Liver (tissue), 9 donors: ENCODE results near the gene LRP1-AS. TPM values are rescaled to one million over a fixed set of nuclear protein-coding genes. Genes with fewer than 3 reads are reported as not detected.

Experiments used
- DNase-seq: peaks from one replicate; pipeline ENCODE4 v3.0.0-alpha.2; 2017; ENCODE audit warnings: low spot score
- H3K27ac ChIP-seq, 2 donors: one replicate each; pipeline ENCODE4 v1.7.0; 2013; ENCODE audit warnings: inconsistent platforms in 2 of 2, low read length in 2 of 2, control low read depth in 1 of 2, low read depth in 1 of 2, mild to moderate bottlenecking in 1 of 2
- H3K27me3 ChIP-seq, 4 donors: one replicate each; pipeline versions ENCODE4 v1.6.1 to v1.7.0; 2013; ENCODE audit warnings: low read length in 3 of 4, inconsistent platforms in 1 of 4, mild to moderate bottlenecking in 1 of 4, moderate library complexity in 1 of 4; ENCODE audit not compliant: control insufficient read depth in 4 of 4, insufficient read depth in 4 of 4
- H3K36me3 ChIP-seq, 4 donors: one replicate each; pipeline versions ENCODE4 v1.6.1 to v1.7.0; 2013; ENCODE audit warnings: low read length in 3 of 4, mild to moderate bottlenecking in 3 of 4, low read depth in 1 of 4, moderate library complexity in 1 of 4; ENCODE audit not compliant: control insufficient read depth in 4 of 4, insufficient read depth in 3 of 4
- H3K4me1 ChIP-seq, 4 donors: one replicate each; pipeline versions ENCODE4 v1.6.1 to v1.7.0; 2013; ENCODE audit warnings: low read length in 3 of 4, mild to moderate bottlenecking in 3 of 4, moderate library complexity in 1 of 4; ENCODE audit not compliant: control insufficient read depth in 4 of 4, insufficient read depth in 4 of 4
- H3K4me3 ChIP-seq, 3 donors: one replicate each; pipeline versions ENCODE4 v1.6.1 to v1.7.0; 2013; ENCODE audit warnings: low read length in 3 of 3, control low read depth in 1 of 3, low read depth in 1 of 3, mild to moderate bottlenecking in 1 of 3
- H3K9ac ChIP-seq, 2 donors: one replicate each; pipeline ENCODE4 v1.7.0; 2013; ENCODE audit warnings: low read length in 2 of 2, mild to moderate bottlenecking in 2 of 2, moderate library complexity in 2 of 2, control low read depth in 1 of 2, low read depth in 1 of 2
- H3K9me3 ChIP-seq, 4 donors: one replicate each; pipeline versions ENCODE4 v1.6.1 to v1.7.0; 2013; ENCODE audit warnings: low read length in 3 of 4; ENCODE audit not compliant: control insufficient read depth in 4 of 4
- EGR1 ChIP-seq, 2 donors: IDR thresholded peaks; 2 replicates each; pipeline ENCODE4 v1.6.1; 2016 to 2018; ENCODE audit warnings: antibody characterized with exemption in 2 of 2, low read depth in 2 of 2
- FOXA1 ChIP-seq: IDR thresholded peaks from 2 replicates; pipeline ENCODE4 v1.6.1; 2016; ENCODE audit warnings: antibody characterized with exemption
- FOXA2 ChIP-seq: IDR thresholded peaks from 2 replicates; pipeline ENCODE4 v1.6.1; 2016; ENCODE audit warnings: antibody characterized with exemption
- GABPA ChIP-seq, 2 donors: IDR thresholded peaks in 1 of 2; conservative IDR thresholded peaks in 1 of 2; 2 replicates each; pipeline ENCODE4 v1.6.1; 2016; ENCODE audit warnings: antibody characterized with exemption in 2 of 2, mild to moderate bottlenecking in 1 of 2, moderate library complexity in 1 of 2
- HNF4A ChIP-seq, 2 donors: conservative IDR thresholded peaks; 2 replicates each; pipeline ENCODE4 v1.6.1; 2016; ENCODE audit warnings: antibody characterized with exemption in 2 of 2, mild to moderate bottlenecking in 2 of 2
- HNF4G ChIP-seq: IDR thresholded peaks from 2 replicates; pipeline ENCODE4 v1.6.1; 2016; ENCODE audit warnings: antibody characterized with exemption
- JUND ChIP-seq, 2 donors: IDR thresholded peaks; 2 replicates each; pipeline ENCODE4 v1.6.1; 2016; ENCODE audit warnings: antibody characterized with exemption in 2 of 2
- NR2F2 ChIP-seq: IDR thresholded peaks from 2 replicates; pipeline ENCODE4 v1.6.1; 2016; ENCODE audit warnings: antibody characterized with exemption
- RAD21 ChIP-seq, 2 donors: IDR thresholded peaks; 2 replicates each; pipeline ENCODE4 v1.6.1; 2016; ENCODE audit warnings: antibody characterized with exemption in 2 of 2, mild to moderate bottlenecking in 2 of 2
- RXRA ChIP-seq, 2 donors: IDR thresholded peaks; 2 replicates each; pipeline ENCODE4 v1.6.1; 2017 to 2018; ENCODE audit warnings: antibody characterized with exemption in 2 of 2, mild to moderate bottlenecking in 1 of 2
- SP1 ChIP-seq: IDR thresholded peaks from 2 replicates; pipeline ENCODE4 v1.6.1; 2018; ENCODE audit warnings: antibody characterized with exemption, mild to moderate bottlenecking
- TAF1 ChIP-seq: conservative IDR thresholded peaks from 2 replicates; pipeline ENCODE4 v1.6.1; 2016; ENCODE audit warnings: antibody characterized with exemption, mild to moderate bottlenecking
- WGBS: extraction: QIAGEN DNeasy Blood & Tissue Kit; methylation state at CpG from one replicate; pipeline ENCODE4 v1.1.7; 2013; 5-methylcytosine and 5-hydroxymethylcytosine counted together
- polyA plus RNA-seq, 2 donors: library from polyadenylated mRNA; stranded (reverse) in 1 of 2; unstranded in 1 of 2; fragments of 200-250 nt in 1 of 2; fragments of >200 nt in 1 of 2; fragmentation: Nextera tagmentation in 1 of 2; extraction: Ambion mirVana in 1 of 2; gene quantifications; one replicate each; pipeline versions ENCODE4 v1.2.1 to v1.2.3, GENCODE V29; 2013 to 2015
- total RNA-seq, 2 donors: library from RNA; depleted of rRNA; stranded (reverse); fragments of >200 nt; gene quantifications; one replicate each; pipeline ENCODE4 v1.2.3, GENCODE V29; 2014
- TF ChIP-seq, protein P1 (sequence below): IDR thresholded peaks from 2 replicates; pipeline ENCODE4 v1.6.1; 2016; ENCODE audit warnings: antibody characterized with exemption
- TF ChIP-seq, protein P2 (sequence below): IDR thresholded peaks from 2 replicates; pipeline ENCODE4 v1.6.1; 2016; ENCODE audit warnings: antibody characterized with exemption
- TF ChIP-seq, protein P3 (sequence below): IDR thresholded peaks from 2 replicates; pipeline ENCODE4 v1.6.1; 2016; ENCODE audit warnings: antibody characterized with exemption
- TF ChIP-seq, protein P4 (sequence below): fragments of 150-350 bp; IDR thresholded peaks from 2 replicates; pipeline ENCODE4 v1.5.1; 2017; ENCODE audit warnings: improper control_type of control experiment, low read depth, low read length; ENCODE audit not compliant: missing input control
- donor health status: healthy.
- donor health status: healthy.
- donor health status: healthy.
- donor health status: healthy.
- donor health status: healthy.

Gene LRP1-AS
- total and polyA plus RNA-seq, 4 donors = not detected

DNA sequence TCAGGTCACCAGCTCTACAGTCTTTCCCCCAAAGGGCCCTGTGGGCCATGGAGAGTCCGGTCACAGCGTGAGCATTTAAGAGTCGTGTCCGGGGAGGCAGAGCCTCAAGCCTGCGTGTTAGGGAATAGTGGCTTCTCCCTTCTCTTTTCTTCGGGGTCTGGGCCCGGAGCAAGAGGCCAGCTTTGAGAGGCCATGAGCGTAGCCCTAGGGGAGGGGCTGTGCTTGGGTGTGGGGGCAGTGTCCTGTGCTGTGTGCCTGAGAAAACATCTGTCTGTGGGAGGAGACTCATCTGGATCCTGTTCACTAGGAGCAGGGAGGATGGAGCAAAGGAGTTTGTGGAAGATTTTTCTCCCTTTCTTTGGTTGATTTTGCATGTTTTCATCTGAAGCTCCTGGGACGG lies 5.3 kb downstream of the LRP1-AS start:
- H3K9me3 ChIP-seq = no peaks in the 10 kb centered on the region
- 85% methylated on average over 9 of the region's 9 CpGs for WGBS
- peak overlapping the region; percentile 51 to 63 for H3K27ac ChIP-seq
- peak overlapping the region in 1 of 2 donors; percentile 33 for H3K9ac ChIP-seq
- H3K27me3 ChIP-seq = no peaks in the 10 kb centered on the region
- no peak for DNase-seq
- TF ChIP-seq, protein P1, sequence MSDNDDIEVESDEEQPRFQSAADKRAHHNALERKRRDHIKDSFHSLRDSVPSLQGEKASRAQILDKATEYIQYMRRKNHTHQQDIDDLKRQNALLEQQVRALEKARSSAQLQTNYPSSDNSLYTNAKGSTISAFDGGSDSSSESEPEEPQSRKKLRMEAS = no peak
- H3K4me1 ChIP-seq = peaks cover 15 to 73% (median 55%) of the 10 kb centered on the region in 4 donors
- H3K36me3 ChIP-seq = peaks cover 18 to 53% (median 41%) of the 10 kb centered on the region in 4 donors
- no peak overlapping the region for H3K4me3 ChIP-seq

DNA sequence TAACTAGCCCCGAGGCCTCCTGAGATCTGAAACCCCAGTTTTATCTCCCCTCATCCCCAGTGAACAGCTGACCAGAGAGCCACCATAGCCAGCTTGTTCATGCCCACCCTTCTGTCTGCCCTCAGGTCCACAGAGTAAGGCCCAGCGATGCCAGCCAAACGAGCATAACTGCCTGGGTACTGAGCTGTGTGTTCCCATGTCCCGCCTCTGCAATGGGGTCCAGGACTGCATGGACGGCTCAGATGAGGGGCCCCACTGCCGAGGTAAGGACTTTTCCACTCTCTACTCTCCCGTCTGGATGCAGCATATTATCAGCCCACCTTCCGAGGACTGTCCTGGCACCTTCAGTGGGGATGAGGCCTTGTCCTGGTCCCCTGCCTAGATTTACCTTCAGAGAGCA lies 6.2 kb downstream of the LRP1-AS start:
- Histone ChIP-seq H3K9ac (no peak overlapping the region), H3K27me3 (no peaks in the 10 kb centered on the region), H3K36me3 (peaks cover 17 to 48% (median 38%) of the 10 kb centered on the region in 4 donors), H3K27ac (peak overlapping the region; percentile 51 to 63), H3K4me3 (no peak overlapping the region), H3K4me1 (peaks cover 17 to 73% (median 54%) of the 10 kb centered on the region in 4 donors), H3K9me3 (no peaks in the 10 kb centered on the region)
- TF ChIP-seq GABPA (IDR thresholded peaks at IDR 0.05 in 1 of 2, conservative IDR thresholded peaks at IDR 0.05 in 1 of 2) (no peak), HNF4G (no peak), RXRA (IDR thresholded peaks at IDR 0.05) (no peak), FOXA1 (no peak), NR2F2 (no peak), JUND (IDR thresholded peaks at IDR 0.05) (no peak), HNF4A (conservative IDR thresholded peaks at IDR 0.05) (no peak), SP1 (no peak), FOXA2 (no peak), TAF1 (no peak)
- TF ChIP-seq, protein P1 = no peak
- TF ChIP-seq, protein P2, sequence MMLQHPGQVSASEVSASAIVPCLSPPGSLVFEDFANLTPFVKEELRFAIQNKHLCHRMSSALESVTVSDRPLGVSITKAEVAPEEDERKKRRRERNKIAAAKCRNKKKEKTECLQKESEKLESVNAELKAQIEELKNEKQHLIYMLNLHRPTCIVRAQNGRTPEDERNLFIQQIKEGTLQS = no peak
- TF ChIP-seq, protein P3, sequence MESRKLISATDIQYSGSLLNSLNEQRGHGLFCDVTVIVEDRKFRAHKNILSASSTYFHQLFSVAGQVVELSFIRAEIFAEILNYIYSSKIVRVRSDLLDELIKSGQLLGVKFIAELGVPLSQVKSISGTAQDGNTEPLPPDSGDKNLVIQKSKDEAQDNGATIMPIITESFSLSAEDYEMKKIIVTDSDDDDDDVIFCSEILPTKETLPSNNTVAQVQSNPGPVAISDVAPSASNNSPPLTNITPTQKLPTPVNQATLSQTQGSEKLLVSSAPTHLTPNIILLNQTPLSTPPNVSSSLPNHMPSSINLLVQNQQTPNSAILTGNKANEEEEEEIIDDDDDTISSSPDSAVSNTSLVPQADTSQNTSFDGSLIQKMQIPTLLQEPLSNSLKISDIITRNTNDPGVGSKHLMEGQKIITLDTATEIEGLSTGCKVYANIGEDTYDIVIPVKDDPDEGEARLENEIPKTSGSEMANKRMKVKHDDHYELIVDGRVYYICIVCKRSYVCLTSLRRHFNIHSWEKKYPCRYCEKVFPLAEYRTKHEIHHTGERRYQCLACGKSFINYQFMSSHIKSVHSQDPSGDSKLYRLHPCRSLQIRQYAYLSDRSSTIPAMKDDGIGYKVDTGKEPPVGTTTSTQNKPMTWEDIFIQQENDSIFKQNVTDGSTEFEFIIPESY = no peak
- WGBS = 91% methylated on average over 8 of the region's 8 CpGs
- DNase-seq = no peak

DNA sequence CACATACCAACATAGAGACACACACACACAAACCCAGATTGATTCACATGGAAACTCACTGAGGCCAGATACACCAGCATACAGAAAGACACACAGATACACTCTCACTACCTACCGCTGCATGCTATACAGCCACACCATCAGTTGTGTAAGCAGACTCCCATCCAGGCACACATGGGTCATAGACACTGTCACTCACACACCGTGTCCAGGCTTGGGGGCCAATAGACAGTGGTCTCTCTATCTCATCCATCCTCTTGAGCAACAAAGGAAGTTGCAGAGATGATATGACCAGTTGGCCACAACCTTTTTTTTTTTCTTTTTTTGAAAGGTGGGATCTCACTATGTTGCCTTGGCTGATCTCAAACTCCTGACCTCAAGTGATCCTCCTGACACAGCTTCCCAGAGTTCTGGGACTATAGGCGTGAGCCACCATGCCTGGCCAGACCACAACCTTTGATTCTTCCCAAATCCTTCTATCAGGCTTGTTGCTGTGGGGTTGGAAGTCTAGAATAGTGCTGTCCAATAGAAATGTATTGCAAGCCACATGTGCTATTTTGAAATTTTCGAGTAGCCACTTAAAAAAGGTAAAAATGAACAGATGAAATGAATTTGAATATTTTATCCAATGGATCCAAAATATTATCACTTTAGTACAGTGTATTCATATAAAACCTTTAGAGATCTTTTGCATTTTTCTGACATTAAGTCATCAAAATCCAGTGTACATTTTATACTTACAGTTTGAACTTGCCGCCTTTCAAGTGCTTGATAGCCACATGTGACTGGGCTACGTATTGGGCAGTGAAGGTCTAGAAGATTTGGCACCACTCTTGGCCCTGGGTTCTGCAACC lies 7.4 kb downstream of the LRP1-AS start:
- no peak for DNase-seq
- no peaks in the 10 kb centered on the region for H3K9me3 ChIP-seq
- H3K27ac ChIP-seq = peak overlapping the region; percentile 63 to 93
- no peak overlapping the region for H3K4me3 ChIP-seq
- peaks cover 17 to 38% (median 30%) of the 10 kb centered on the region in 4 donors for H3K36me3 ChIP-seq
- WGBS = 67% methylated on average over 6 of the region's 6 CpGs
- H3K27me3 ChIP-seq = no peaks in the 10 kb centered on the region
- H3K4me1 ChIP-seq = peaks cover 25 to 72% (median 56%) of the 10 kb centered on the region in 4 donors
- H3K9ac ChIP-seq = no peak overlapping the region
- TF ChIP-seq FOXA2 = no peak
- no peak for TF ChIP-seq RAD21 (IDR thresholded peaks at IDR 0.05)
- no peak for TF ChIP-seq SP1
- TF ChIP-seq, protein P4, sequence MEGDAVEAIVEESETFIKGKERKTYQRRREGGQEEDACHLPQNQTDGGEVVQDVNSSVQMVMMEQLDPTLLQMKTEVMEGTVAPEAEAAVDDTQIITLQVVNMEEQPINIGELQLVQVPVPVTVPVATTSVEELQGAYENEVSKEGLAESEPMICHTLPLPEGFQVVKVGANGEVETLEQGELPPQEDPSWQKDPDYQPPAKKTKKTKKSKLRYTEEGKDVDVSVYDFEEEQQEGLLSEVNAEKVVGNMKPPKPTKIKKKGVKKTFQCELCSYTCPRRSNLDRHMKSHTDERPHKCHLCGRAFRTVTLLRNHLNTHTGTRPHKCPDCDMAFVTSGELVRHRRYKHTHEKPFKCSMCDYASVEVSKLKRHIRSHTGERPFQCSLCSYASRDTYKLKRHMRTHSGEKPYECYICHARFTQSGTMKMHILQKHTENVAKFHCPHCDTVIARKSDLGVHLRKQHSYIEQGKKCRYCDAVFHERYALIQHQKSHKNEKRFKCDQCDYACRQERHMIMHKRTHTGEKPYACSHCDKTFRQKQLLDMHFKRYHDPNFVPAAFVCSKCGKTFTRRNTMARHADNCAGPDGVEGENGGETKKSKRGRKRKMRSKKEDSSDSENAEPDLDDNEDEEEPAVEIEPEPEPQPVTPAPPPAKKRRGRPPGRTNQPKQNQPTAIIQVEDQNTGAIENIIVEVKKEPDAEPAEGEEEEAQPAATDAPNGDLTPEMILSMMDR = no peak
- no peak for TF ChIP-seq TAF1
- TF ChIP-seq RXRA (IDR thresholded peaks at IDR 0.05) = no peak
- TF ChIP-seq EGR1 (IDR thresholded peaks at IDR 0.05; ENCODE audit: low read depth in 2 of 2) = no peak
- TF ChIP-seq, protein P1 = no peak
- TF ChIP-seq, protein P3 = no peak
- no peak for TF ChIP-seq HNF4G
- no peak for TF ChIP-seq NR2F2
- TF ChIP-seq, protein P2 = no peak
- no peak for TF ChIP-seq GABPA (IDR thresholded peaks at IDR 0.05 in 1 of 2, conservative IDR thresholded peaks at IDR 0.05 in 1 of 2)
- TF ChIP-seq HNF4A (conservative IDR thresholded peaks at IDR 0.05) = no peak
